Erythroblast (primary cell): ENCODE data around the gene PPFIA4.

Source experiments
- GATA1 ChIP-seq: IDR thresholded peaks from 2 replicates; pipeline ENCODE4 v1.6.1; 2011; ENCODE audit warnings: low read depth, mild to moderate bottlenecking, control low read depth, low read length, moderate library complexity
- POLR2A ChIP-seq: IDR thresholded peaks from 2 replicates; pipeline ENCODE4 v1.6.1; 2011; ENCODE audit warnings: mild to moderate bottlenecking, low read length

DNA sequence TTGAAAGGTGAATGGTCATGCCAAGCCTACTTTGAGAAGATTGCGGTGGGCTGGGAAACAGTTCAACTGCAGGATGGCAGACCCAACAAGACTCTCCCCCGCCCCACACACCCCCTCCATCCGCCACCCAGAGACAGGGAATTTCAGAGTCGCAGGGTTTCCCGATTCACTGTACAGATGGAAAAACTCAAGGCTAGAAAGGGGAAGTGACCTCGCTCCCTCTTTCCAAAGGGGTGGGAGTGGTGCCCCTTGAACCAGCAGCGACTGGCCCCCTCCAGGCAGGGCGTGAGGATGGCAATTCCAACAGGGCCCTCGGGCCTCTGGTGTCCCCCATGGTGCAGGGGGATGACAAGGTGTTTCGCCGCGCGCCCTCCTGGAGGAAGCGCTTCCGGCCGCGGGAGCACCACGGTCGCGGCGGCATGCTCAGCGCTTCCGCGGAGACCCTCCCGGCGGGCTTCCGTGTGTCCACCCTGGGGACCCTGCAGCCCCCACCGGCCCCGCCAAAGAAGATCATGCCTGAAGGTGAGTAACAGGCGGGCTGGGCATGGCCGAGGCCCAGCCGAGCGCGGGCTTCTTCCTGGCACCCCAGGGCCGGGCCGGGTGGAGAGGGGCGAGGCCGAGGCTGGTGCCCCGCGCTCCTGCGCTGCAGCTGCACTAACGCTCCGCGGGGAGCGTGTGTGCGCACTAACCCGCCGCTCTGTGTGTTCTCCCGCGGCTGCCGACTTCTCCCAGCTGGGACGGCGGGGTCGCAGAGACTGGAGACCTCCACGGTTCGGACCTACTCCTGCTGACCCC is 49.1 kb downstream of the PPFIA4 start:
- TF ChIP-seq POLR2A (no peak), GATA1 (no peak)
